Activated naive CD8-positive, alpha-beta T cell treated with anti-CD3 and anti-CD28 coated beads, Interleukin-2, amount 10 ng/mL, durations not matched to agents 7 days and 5 days (primary cell): ENCODE results near the gene PGD. TPM values are rescaled to one million over a fixed set of nuclear protein-coding genes. Genes with fewer than 3 reads are reported as not detected.
"Not testable (repeated sequence)": the region's sequence is repeated elsewhere in the genome, so short reads cannot be mapped to it uniquely, and the experiment has no call there.

Source experiments
- ATAC-seq: fragments of 150-1000 bp; cut with Tn5 transposase; one replicate; pipeline ENCODE4 v1.10.0; 2021; ENCODE audit warnings: low read depth, moderate library complexity
- POLR2A ChIA-PET: fragments of 350-600 bp; sonication (Branson Sonifier 250); formaldehyde crosslinking; loops from one replicate; lab custom pipeline; 2021; ENCODE audit warnings: antibody characterized with exemption; lab: Charles Lee
- DNase-seq: peaks from one replicate; pipeline ENCODE4 v3.0.0; 2021
- H3K27ac Mint-ChIP-seq: one replicate; pipeline ENCODE4 v1.8.0; 2022; ENCODE audit warnings: mild to moderate bottlenecking, mixed read lengths
- H3K27me3 Mint-ChIP-seq: one replicate; pipeline ENCODE4 v1.8.0; 2022; ENCODE audit warnings: mild to moderate bottlenecking, moderate library complexity, mixed read lengths
- H3K36me3 Mint-ChIP-seq: one replicate; pipeline ENCODE4 v1.8.0; 2021; ENCODE audit warnings: mild to moderate bottlenecking, mixed read lengths
- H3K4me1 Mint-ChIP-seq: one replicate; pipeline ENCODE4 v1.8.0; 2021; ENCODE audit warnings: mixed read lengths
- H3K4me3 Mint-ChIP-seq: one replicate; pipeline ENCODE4 v1.8.0; 2022; ENCODE audit warnings: mild to moderate bottlenecking, moderate library complexity, mixed read lengths
- H3K9me3 Mint-ChIP-seq: one replicate; pipeline ENCODE4 v1.8.0; 2021; ENCODE audit warnings: mixed read lengths
- total RNA-seq, 2 experiments: library from RNA; stranded (reverse); gene quantifications; one replicate each; pipeline ENCODE4 v1.2.3, GENCODE V29; 2021

Gene PGD
- total RNA-seq, 2 experiments from 2014 or later, result 67.1 to 67.3 TPM

GRCh38 chr1:10407201-10407600 is 8.3 kb downstream of the PGD start:
- ATAC-seq (no peak), DNase-seq (no peak)
- peaks cover under 1% of the 10 kb centered on the region for H3K4me1 Mint-ChIP-seq
- no peak overlapping the region for H3K4me3 Mint-ChIP-seq
- no peak overlapping the region for H3K27ac Mint-ChIP-seq
- POLR2A ChIA-PET, result no interaction called here
- H3K9me3 Mint-ChIP-seq, result no peaks in the 10 kb centered on the region
- no peaks in the 10 kb centered on the region for H3K27me3 Mint-ChIP-seq
- peaks cover 28% of the 10 kb centered on the region for H3K36me3 Mint-ChIP-seq

- H3K27ac Mint-ChIP-seq, result peak overlapping the region; percentile 91
- H3K4me3 Mint-ChIP-seq, result peak overlapping the region; percentile 72
- peaks cover 11% of the 10 kb centered on the region for H3K4me1 Mint-ChIP-seq
- H3K36me3 Mint-ChIP-seq, result peaks cover 42% of the 10 kb centered on the region
- ATAC-seq (peak; percentile 87), DNase-seq (no peak)
- H3K27me3 Mint-ChIP-seq, result no peaks in the 10 kb centered on the region
- H3K9me3 Mint-ChIP-seq, result no peaks in the 10 kb centered on the region
- POLR2A ChIA-PET, result interaction anchor here (0.9 kb wide), 1 partner anchor 16 kb away, joined by 8 read pairs; the partner anchor contains the start of gene PGD
Measured at GRCh38 chr1:10415211-10415930, 16.5 kb downstream of the PGD start.

GRCh38 chr1:10415967-10416366 is 17.1 kb downstream of the PGD start:
- ATAC-seq, H3K9me3 Mint-ChIP-seq, DNase-seq, H3K27me3 Mint-ChIP-seq, H3K4me3 Mint-ChIP-seq: not testable (repeated sequence)
- Mint-ChIP-seq H3K36me3 (peaks cover 42% of the 10 kb centered on the region), H3K27ac (peak overlapping the region; percentile 5), H3K4me1 (peaks cover 11% of the 10 kb centered on the region)
- POLR2A ChIA-PET, result interaction anchor here (0.9 kb wide), 1 partner anchor 16 kb away, joined by 8 read pairs; the partner anchor contains the start of gene PGD

GRCh38 chr1:10418741-10419140 is 19.9 kb downstream of the PGD start:
- H3K27me3 Mint-ChIP-seq, H3K4me3 Mint-ChIP-seq, DNase-seq, H3K27ac Mint-ChIP-seq, POLR2A ChIA-PET, ATAC-seq, H3K9me3 Mint-ChIP-seq: not testable (repeated sequence)
- Mint-ChIP-seq H3K4me1 (peaks cover 11% of the 10 kb centered on the region), H3K36me3 (peaks cover 37% of the 10 kb centered on the region)

GRCh38 chr1:10419351-10419750 is 20.5 kb downstream of the PGD start:
- Mint-ChIP-seq H3K4me1 (peaks cover 10% of the 10 kb centered on the region), H3K36me3 (peaks cover 35% of the 10 kb centered on the region), H3K4me3 (no peak overlapping the region), H3K27ac (no peak overlapping the region), H3K9me3 (no peaks in the 10 kb centered on the region), H3K27me3 (no peaks in the 10 kb centered on the region)
- DNase-seq, result no peak
- POLR2A ChIA-PET, result interaction anchor here (0.8 kb wide), 1 partner anchor 12 kb away, joined by 3 read pairs; no protein-coding TSS in a partner anchor
- no peak for ATAC-seq

GRCh38 chr1:10421637-10422036 is 22.8 kb downstream of the PGD start:
- no peaks in the 10 kb centered on the region for H3K9me3 Mint-ChIP-seq
- no peak overlapping the region for H3K27ac Mint-ChIP-seq
- no peaks in the 10 kb centered on the region for H3K4me1 Mint-ChIP-seq
- no peaks in the 10 kb centered on the region for H3K27me3 Mint-ChIP-seq
- DNase-seq (no peak), ATAC-seq (no peak)
- peaks cover 24% of the 10 kb centered on the region for H3K36me3 Mint-ChIP-seq
- POLR2A ChIA-PET, result no interaction called here
- no peak overlapping the region for H3K4me3 Mint-ChIP-seq

GRCh38 chr1:10424034-10424433 is 25.2 kb downstream of the PGD start:
- ATAC-seq (no peak), DNase-seq (no peak)
- Mint-ChIP-seq H3K4me1 (peaks cover 4% of the 10 kb centered on the region), H3K27ac (no peak overlapping the region), H3K9me3 (no peaks in the 10 kb centered on the region), H3K4me3 (no peak overlapping the region), H3K27me3 (no peaks in the 10 kb centered on the region), H3K36me3 (peaks cover 10% of the 10 kb centered on the region)
- POLR2A ChIA-PET, result no interaction called here

GRCh38 chr1:10424651-10425050 is 25.8 kb downstream of the PGD start:
- Mint-ChIP-seq H3K4me3 (no peak overlapping the region), H3K9me3 (no peaks in the 10 kb centered on the region), H3K27me3 (no peaks in the 10 kb centered on the region), H3K4me1 (peaks cover 5% of the 10 kb centered on the region), H3K36me3 (peaks cover 4% of the 10 kb centered on the region), H3K27ac (no peak overlapping the region)
- ATAC-seq, result no peak
- POLR2A ChIA-PET, result interaction anchor here (0.7 kb wide), 1 partner anchor 524 kb away, joined by 3 read pairs; no protein-coding TSS in a partner anchor
- no peak for DNase-seq

- H3K36me3 Mint-ChIP-seq, H3K27ac Mint-ChIP-seq, ATAC-seq, H3K4me3 Mint-ChIP-seq, H3K4me1 Mint-ChIP-seq, DNase-seq, POLR2A ChIA-PET, H3K9me3 Mint-ChIP-seq, H3K27me3 Mint-ChIP-seq: not testable (repeated sequence)
Measured at GRCh38 chr1:10425826-10426534, 27.1 kb downstream of the PGD start.

GRCh38 chr1:10426535-10426848 is 27.6 kb downstream of the PGD start:
- H3K4me3 Mint-ChIP-seq, H3K9me3 Mint-ChIP-seq, POLR2A ChIA-PET, DNase-seq, ATAC-seq, H3K27ac Mint-ChIP-seq, H3K36me3 Mint-ChIP-seq, H3K27me3 Mint-ChIP-seq: not testable (repeated sequence)
- H3K4me1 Mint-ChIP-seq, result peaks cover 14% of the 10 kb centered on the region

GRCh38 chr1:10428984-10429383 is 30.1 kb downstream of the PGD start:
- POLR2A ChIA-PET, result interaction anchor here (0.9 to 3.1 kb wide), 2 partner anchors 14 to 66 kb away, joined by 6 to 24 read pairs; no protein-coding TSS in a partner anchor
- H3K4me1 Mint-ChIP-seq, result peaks cover 19% of the 10 kb centered on the region
- no peak overlapping the region for H3K4me3 Mint-ChIP-seq
- ATAC-seq, result no peak
- no peaks in the 10 kb centered on the region for H3K9me3 Mint-ChIP-seq
- H3K27me3 Mint-ChIP-seq, result no peaks in the 10 kb centered on the region
- no peaks in the 10 kb centered on the region for H3K36me3 Mint-ChIP-seq
- no peak overlapping the region for H3K27ac Mint-ChIP-seq
- DNase-seq, result no peak

GRCh38 chr1:10429868-10430215 is 31.0 kb downstream of the PGD start:
- H3K36me3 Mint-ChIP-seq, result no peaks in the 10 kb centered on the region
- DNase-seq, result no peak
- peak overlapping the region; percentile 92 for H3K4me3 Mint-ChIP-seq
- H3K27ac Mint-ChIP-seq, result peak overlapping the region; percentile 91
- no peaks in the 10 kb centered on the region for H3K27me3 Mint-ChIP-seq
- POLR2A ChIA-PET, result interaction anchor here (0.5 to 3.1 kb wide), 7 partner anchors 13 to 557 kb away, joined by 3 to 24 read pairs (median 4); partner anchors contain the start of genes KIF1B and PGD
- H3K4me1 Mint-ChIP-seq, result peaks cover 19% of the 10 kb centered on the region
- peak; percentile 5 for ATAC-seq
- H3K9me3 Mint-ChIP-seq, result no peaks in the 10 kb centered on the region

- no peaks in the 10 kb centered on the region for H3K27me3 Mint-ChIP-seq
- no peaks in the 10 kb centered on the region for H3K36me3 Mint-ChIP-seq
- peaks cover 19% of the 10 kb centered on the region for H3K4me1 Mint-ChIP-seq
- no peaks in the 10 kb centered on the region for H3K9me3 Mint-ChIP-seq
- peak; percentile 98 for DNase-seq
- peak within 1 kb of the TSS; percentile 91 for H3K27ac Mint-ChIP-seq
- peak within 1 kb of the TSS; percentile 92 for H3K4me3 Mint-ChIP-seq
- POLR2A ChIA-PET, result interaction anchor here (0.5 to 3.1 kb wide), 14 partner anchors 10 to 558 kb away, joined by 3 to 24 read pairs (median 3); partner anchors contain the start of genes KIF1B and PGD
- peak; percentile 88 for ATAC-seq
Measured at GRCh38 chr1:10430216-10431069, 31.6 kb downstream of the PGD start, which contains the start of gene CENPS. Gene CENPS (plus strand): TSS chr1:10430433. CDS start chr1:10430518, 85 bp downstream.
